SW480 (cell line): ENCODE results near the gene DHX8.
A peak's percentile ranks its signal among the peaks of the same experiment; 100 is the strongest.

Experiments
- DNase-seq: peaks from one replicate; pipeline ENCODE4 v3.0.0-alpha.2; 2016; ENCODE audit warnings: low spot score

Gene DHX8

GRCh38 chr17:43548689-43549379, 65.1 kb downstream of the DHX8 start:
- DNase-seq: no peak

- peak; percentile 56 for DNase-seq
Observed at GRCh38 chr17:43549496-43549895, 65.7 kb downstream of the DHX8 start.

- DNase-seq: no peak
Observed at GRCh38 chr17:43550754-43551153, 67.0 kb downstream of the DHX8 start.

DNA sequence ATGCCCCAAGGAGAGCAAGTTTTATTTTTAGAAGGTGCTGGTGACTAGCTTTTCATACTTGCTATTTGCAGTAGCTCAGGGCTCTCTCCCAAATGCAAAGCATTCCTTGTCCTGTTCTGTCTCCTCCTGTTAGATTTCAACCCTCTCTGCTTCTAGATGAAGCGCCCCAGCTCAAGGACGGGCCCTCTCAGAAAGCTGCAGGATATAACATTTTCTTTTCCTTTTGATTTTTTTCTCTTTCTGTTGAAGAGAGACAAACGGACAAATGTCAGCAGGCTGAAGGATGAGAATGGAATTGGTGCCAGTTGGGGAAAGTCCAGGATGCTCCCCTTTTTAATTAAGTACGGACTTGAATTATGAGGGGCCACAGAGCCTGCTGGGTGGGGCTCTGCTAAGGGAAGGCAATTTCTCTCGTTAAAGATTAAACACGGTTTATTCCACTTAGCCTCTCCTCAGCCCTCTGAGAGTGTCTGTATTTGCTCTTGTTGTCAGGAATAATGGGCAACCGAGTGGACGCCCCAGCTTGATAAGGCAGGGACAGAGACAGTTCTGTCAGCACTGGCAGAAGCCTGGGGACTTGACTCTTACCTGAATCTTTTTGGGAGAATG, 68.6 kb downstream of the DHX8 start:
- no peak for DNase-seq

DNA sequence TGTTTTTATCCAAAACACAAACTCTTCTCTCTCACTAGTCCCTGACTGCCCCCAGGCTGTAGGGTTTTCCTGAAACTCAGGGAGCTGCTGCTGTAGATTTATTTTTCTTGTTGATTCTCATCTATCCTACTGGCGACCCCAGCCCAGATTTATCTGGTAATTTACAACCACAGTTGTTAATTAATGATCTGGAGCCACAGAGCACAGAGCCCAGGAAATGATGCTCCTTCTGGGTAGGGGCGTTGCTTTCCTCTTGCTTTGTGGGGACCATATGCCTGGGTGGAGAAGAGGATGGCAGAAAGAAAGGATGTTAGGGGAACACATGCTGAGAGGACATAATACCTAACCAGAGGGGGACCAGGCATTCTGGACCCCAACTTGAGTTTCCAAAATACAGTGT, 69.8 kb downstream of the DHX8 start:
- DNase-seq: no peak

DNA sequence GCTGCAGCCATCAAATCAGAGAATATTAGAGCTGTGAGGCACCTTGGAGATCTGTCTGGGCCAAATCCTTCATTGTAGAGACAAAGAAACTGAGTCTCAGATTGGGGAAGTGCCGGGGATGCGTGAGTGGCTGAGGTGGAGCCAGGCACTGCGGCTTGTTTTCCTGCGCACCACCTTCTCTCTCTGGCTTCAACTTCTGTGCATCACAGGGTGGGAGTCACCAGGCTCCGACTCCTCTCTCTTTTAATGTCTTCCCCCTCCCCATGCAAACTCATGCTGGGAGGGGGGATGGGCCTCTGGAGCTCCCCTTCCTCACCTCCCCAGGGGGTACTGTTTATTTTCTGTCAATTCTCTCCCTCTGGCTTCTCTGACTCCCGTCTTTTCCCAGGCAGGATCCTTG, 71.1 kb downstream of the DHX8 start:
- DNase-seq: no peak

DNA sequence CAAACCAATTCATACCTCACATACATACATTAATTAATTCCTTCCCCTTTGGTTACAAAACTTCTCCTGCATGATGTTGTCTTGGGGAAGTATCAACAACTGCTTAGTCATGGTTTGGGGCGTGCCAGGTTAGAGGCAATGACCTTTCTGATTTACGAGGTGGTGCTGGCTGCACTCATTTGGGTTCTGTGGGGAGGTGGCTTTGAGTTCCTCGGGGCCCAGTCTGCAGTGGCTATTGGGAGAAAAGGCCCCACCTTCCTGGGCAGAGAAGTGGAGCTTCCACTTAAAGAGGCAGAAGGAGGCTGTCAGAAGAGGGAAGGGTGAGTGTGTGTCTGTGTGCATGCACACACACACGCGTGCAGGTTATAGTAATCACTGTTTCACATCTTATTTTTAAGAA, 72.5 kb downstream of the DHX8 start:
- peak; percentile 81 for DNase-seq

- no peak for DNase-seq
Observed at GRCh38 chr17:43558805-43559160, 75.0 kb downstream of the DHX8 start.

GRCh38 chr17:43559161-43559816, 75.5 kb downstream of the DHX8 start:
- DNase-seq: no peak

DNA sequence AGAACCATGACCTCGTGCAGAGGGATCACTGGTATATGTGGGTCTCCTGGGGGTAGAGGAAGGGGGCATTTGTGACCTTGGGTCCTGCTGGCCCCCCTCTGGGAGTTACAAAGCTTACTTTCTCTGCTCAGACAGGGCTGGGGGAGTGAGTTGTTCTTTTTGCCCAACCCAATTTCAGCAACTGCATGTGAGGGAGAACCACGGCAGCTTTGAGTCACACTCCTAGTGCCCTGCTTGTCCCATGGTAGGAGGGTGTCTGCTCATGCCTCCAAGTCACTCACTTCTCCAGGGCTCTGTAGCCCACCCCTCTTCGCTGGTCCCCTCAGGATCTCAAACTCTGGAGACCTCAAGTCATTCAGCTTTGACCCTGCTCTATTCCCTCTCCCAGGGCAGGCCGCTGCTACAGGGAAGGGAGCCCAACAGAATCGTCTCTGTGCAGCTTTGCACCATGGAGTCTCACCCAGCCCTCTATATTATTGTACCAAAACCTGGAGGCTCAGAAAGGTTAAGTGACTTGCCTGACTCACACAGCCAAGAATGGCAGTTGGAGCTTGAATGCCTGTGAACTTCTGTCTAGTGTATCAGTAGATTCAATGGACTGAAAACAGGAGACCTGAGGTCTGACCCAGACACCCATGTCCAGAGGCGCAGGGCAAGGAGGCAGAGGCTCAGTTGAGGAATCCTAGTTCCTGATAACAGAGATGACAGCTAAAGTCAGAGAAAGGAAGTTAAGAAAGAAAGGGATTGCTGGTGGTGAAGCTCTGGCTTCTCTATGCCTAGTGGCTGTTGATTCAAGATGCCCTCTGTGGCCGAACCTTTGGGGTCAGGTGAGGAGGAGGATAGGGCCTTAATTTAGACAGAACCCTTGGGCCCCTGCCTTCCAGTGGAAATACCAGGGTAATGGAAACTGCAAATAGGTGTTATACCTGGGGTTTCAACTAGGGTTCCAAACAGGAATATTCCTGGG, 77.0 kb downstream of the DHX8 start:
- DNase-seq: no peak

- no peak for DNase-seq
Observed at GRCh38 chr17:43562679-43563599, 79.2 kb downstream of the DHX8 start.

GRCh38 chr17:43563600-43564594, 80.1 kb downstream of the DHX8 start:
- no peak for DNase-seq

DNA sequence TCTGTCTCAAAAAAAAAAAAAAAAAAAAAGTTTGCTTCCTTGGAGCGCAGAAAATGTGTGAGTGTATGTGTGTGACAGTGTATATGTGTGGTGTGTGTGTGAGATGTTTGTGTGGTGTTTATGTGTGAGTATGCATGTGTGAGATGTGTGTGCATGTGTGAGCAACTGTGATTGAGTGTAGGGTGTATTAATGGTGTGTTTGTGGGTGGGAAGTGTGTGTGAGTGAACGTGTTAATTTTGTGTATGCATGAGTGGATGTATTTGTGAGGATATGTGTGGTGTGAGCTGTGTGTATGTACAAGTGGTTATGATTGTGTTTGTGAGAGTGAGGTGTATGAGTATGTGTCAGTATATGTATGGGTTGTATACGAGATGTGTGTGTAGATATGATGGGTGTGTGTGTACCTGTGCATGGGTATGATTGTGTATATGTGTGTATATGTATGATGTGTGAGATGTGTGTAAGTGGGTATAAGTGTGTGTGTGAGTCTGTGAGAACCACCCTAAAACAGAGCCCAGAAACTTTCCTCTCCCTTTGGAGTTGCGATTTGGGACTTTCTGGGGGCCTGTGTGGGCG, 84.8 kb downstream of the DHX8 start:
- DNase-seq: no peak

DNA sequence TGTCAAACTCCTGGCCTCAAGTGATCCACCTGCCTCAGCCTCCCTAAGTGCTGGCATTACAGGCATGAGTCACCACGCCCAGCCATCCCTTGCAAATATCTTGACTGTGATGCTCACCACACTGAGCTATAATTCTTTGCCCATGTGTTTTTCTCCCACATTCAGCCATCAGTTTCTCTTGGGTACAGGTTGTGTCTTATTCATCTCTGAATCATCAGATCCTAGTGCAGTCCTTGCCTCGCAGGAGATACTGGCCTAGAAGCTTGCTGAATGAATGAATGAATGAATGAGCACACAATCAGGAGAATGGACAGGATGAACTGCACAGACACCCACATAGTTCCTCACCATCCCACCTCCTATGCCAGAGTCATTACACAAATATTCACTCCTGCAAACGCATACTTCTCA, 86.7 kb downstream of the DHX8 start:
- peak; percentile 71 for DNase-seq

- peak; percentile 77 for DNase-seq
Observed at GRCh38 chr17:43572368-43572980, 88.7 kb downstream of the DHX8 start.

DNA sequence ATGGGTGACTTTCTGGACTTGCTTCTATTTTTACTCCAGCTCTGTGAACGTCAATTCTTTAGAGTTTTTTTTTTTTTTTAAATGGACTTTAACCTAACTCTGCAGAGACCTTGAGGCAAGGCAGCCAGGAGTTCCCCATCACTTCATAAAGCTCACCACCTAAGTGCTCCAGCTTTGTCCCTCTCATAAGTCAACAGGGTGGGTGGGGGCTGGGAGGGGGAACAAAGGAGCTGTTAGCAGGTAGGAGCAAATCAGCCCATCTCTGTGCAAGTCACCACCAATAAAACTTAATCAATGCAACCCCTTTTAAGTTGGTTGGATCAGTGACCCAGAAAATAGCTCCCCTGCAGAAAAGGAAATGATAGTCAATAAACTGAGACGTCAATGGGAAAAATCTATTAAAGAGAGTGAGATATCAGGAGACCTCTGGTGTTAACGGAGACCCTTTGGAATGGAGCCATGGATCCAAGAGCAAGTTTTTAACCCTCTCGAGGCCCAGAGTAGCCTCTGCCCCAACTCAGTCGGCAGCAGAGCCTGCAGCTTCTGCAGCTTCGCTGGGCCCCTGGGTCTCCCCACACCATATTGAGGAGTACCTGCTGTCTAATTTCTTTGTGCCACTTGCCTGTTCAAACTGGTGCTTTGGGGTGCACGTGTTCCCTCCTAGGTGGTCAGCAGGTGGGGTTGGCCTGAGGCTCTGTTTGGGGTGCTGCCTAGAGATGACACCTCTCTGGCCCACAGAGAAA, 90.0 kb downstream of the DHX8 start:
- no peak for DNase-seq

DNA sequence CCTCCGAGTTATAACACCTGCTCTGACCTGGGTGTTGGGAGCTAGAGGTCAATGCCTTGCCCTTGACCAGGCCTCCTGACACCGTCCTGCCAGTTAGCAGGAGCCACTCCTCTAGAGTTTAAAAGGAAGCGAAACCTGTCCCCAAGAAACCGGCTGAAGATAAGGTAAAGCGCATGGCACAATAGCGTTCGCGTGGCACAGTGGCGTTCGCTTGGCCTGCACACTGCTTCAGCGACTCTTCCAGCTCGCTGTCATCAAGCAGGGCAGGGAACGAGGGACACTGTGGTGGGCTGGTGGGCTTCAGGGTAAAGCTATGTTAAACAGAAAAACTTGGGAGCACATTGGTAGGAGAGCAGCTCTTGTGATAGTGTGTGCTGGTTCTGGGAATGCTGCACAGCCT, 90.6 kb downstream of the DHX8 start:
- DNase-seq: no peak

GRCh38 chr17:43574896-43575525, 91.2 kb downstream of the DHX8 start:
- DNase-seq: no peak
